Measurements from ENCODE around the gene SLC25A27.

GRCh38 chr6:46642928-46643751 lies 9.6 kb upstream of the SLC25A27 start:
- TF ChIP-seq, protein P1, sequence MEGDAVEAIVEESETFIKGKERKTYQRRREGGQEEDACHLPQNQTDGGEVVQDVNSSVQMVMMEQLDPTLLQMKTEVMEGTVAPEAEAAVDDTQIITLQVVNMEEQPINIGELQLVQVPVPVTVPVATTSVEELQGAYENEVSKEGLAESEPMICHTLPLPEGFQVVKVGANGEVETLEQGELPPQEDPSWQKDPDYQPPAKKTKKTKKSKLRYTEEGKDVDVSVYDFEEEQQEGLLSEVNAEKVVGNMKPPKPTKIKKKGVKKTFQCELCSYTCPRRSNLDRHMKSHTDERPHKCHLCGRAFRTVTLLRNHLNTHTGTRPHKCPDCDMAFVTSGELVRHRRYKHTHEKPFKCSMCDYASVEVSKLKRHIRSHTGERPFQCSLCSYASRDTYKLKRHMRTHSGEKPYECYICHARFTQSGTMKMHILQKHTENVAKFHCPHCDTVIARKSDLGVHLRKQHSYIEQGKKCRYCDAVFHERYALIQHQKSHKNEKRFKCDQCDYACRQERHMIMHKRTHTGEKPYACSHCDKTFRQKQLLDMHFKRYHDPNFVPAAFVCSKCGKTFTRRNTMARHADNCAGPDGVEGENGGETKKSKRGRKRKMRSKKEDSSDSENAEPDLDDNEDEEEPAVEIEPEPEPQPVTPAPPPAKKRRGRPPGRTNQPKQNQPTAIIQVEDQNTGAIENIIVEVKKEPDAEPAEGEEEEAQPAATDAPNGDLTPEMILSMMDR (IDR thresholded peaks at IDR 0.05), result no peak
- TF ChIP-seq EZH2 (IDR thresholded peaks at IDR 0.05; ENCODE audit: borderline replicate concordance, insufficient read depth, low read depth, low read length, poor library complexity, severe bottlenecking), result no peak
